SK-N-SH (cell line): Measurements from ENCODE around the gene PPP1R14B. TPM values are rescaled to one million over a fixed set of nuclear protein-coding genes. Genes with fewer than 3 reads are reported as not detected.

Experiments used
- CTCF ChIA-PET: fragments of 300-600, 350-600 bp; formaldehyde crosslinking; extraction: SDS; loops from one replicate; lab custom pipeline; 2021; lab: Yijun Ruan, JAX
- POLR2A ChIA-PET: fragments of 350-600 bp; sonication (Branson Sonifier 250); formaldehyde crosslinking; extraction: SDS; loops from one replicate; lab custom pipeline; 2020; ENCODE audit warnings: antibody characterized with exemption, inconsistent platforms; lab: Yijun Ruan, JAX
- DNase-seq: peaks from one replicate; pipeline ENCODE4 v3.0.0; 2012
- H2AFZ ChIP-seq: fragments of 200-600 bp; sonication (generic); 2 replicates; pipeline ENCODE4 v1.8.1; 2016; ENCODE audit warnings: antibody characterized with exemption, mild to moderate bottlenecking, low read depth
- H3F3A ChIP-seq: fragments of 200-600 bp; sonication (generic); replicated peaks from 2 replicates; pipeline ENCODE3; 2016; ENCODE audit warnings: antibody characterized with exemption, mild to moderate bottlenecking; ENCODE audit not compliant: insufficient read depth
- H3K27ac ChIP-seq, 2 experiments: fragments of 200-500 bp in 1 of 2; fragments of 200-600 bp in 1 of 2; sonication (Bioruptor generic) in 1 of 2; sonication (generic), shearing (Covaris generic) in 1 of 2; 2 replicates each; pipeline versions ENCODE4 v1.5.1 to v1.6.1; 2014 to 2016; ENCODE audit warnings: low read depth in 2 of 2, inconsistent platforms in 1 of 2, low read length in 1 of 2, mild to moderate bottlenecking in 1 of 2, mixed read lengths in 1 of 2
- H3K27me3 ChIP-seq: fragments of 200-600 bp; sonication (generic), shearing (Covaris generic); 2 replicates; pipeline ENCODE4 v1.6.1; 2016; ENCODE audit warnings: mixed run types; ENCODE audit not compliant: insufficient read depth
- H3K36me3 ChIP-seq, 2 experiments: fragments of 200-500 bp in 1 of 2; fragments of 200-600 bp in 1 of 2; sonication (Bioruptor generic) in 1 of 2; sonication (generic) in 1 of 2; replicated peaks in 1 of 2; 2 replicates each; pipeline versions ENCODE3 to v1.5.1; 2014 to 2016; ENCODE audit warnings: low read length in 1 of 2, mild to moderate bottlenecking in 1 of 2; ENCODE audit not compliant: insufficient read depth in 2 of 2, control insufficient read depth in 1 of 2
- H3K4me1 ChIP-seq, 2 experiments: fragments of 200-500 bp in 1 of 2; fragments of 200-600 bp in 1 of 2; sonication (Bioruptor generic) in 1 of 2; sonication (generic), shearing (Covaris generic) in 1 of 2; 2 replicates each; pipeline versions ENCODE4 v1.5.1 to v1.6.1; 2014 to 2016; ENCODE audit warnings: low read depth in 1 of 2, low read length in 1 of 2, mixed run types in 1 of 2; ENCODE audit not compliant: insufficient read depth in 2 of 2, control insufficient read depth in 1 of 2
- H3K4me2 ChIP-seq: fragments of 200-600 bp; sonication (generic), shearing (Covaris generic); 2 replicates; pipeline ENCODE4 v1.6.1; 2017; ENCODE audit warnings: mixed run types
- H3K4me3 ChIP-seq, 2 experiments: fragments of 200-500 bp in 1 of 2; fragments of 200-600 bp in 1 of 2; sonication (Bioruptor generic) in 1 of 2; sonication (generic), shearing (Covaris generic) in 1 of 2; 2 replicates each; pipeline versions ENCODE4 v1.5.1 to v1.8.1; 2014 to 2016; ENCODE audit warnings: low read depth in 2 of 2, inconsistent platforms in 1 of 2, low read length in 1 of 2, mild to moderate bottlenecking in 1 of 2, mixed read lengths in 1 of 2, moderate library complexity in 1 of 2
- H3K79me2 ChIP-seq: fragments of 200-600 bp; sonication (generic); 2 replicates; pipeline ENCODE4 v1.8.1; 2017; ENCODE audit warnings: mild to moderate bottlenecking; ENCODE audit not compliant: insufficient read depth
- H3K9ac ChIP-seq: fragments of 200-600 bp; sonication (generic); 2 replicates; pipeline ENCODE4 v1.6.1; 2017; ENCODE audit warnings: mixed run types
- H3K9me2 ChIP-seq: fragments of 200-600 bp; sonication (generic); 2 replicates; pipeline ENCODE4 v1.6.1; 2017; ENCODE audit warnings: mixed run types
- H3K9me3 ChIP-seq: fragments of 200-600 bp; sonication (generic); 2 replicates; pipeline ENCODE4 v1.6.1; 2017; ENCODE audit warnings: mixed run types, mild to moderate bottlenecking, moderate library complexity
- H4K20me1 ChIP-seq: fragments of 200-600 bp; sonication (generic); 2 replicates; pipeline ENCODE4 v1.6.1; 2017; ENCODE audit warnings: mild to moderate bottlenecking, mixed run types; ENCODE audit not compliant: insufficient read depth
- CHD2 ChIP-seq: fragments of 150-350 bp; IDR thresholded peaks from 2 replicates; pipeline ENCODE4 v1.6.1; 2018; ENCODE audit warnings: low read length; ENCODE audit not compliant: partially characterized antibody
- CTCF ChIP-seq: fragments of 200-600 bp; sonication (generic); IDR thresholded peaks from 2 replicates; pipeline ENCODE4 v1.6.1; 2017; ENCODE audit warnings: antibody characterized with exemption, mild to moderate bottlenecking, moderate library complexity
- ELF1 ChIP-seq: IDR thresholded peaks from 2 replicates; pipeline ENCODE4 v1.4.0; 2012
- EP300 ChIP-seq, 2 experiments: IDR thresholded peaks; 2 replicates each; pipeline versions ENCODE4 v1.4.0 to v1.6.1; 2012; ENCODE audit warnings: borderline replicate concordance in 1 of 2, low read depth in 1 of 2, low read length in 1 of 2
- EZH2phosphoT487 ChIP-seq: fragments of 200-600 bp; sonication (generic); IDR thresholded peaks from 2 replicates; pipeline ENCODE4 v1.6.1; 2017; ENCODE audit warnings: low read depth, mixed run types, mild to moderate bottlenecking, antibody characterized with exemption, moderate library complexity, borderline replicate concordance
- FOXM1 ChIP-seq: IDR thresholded peaks from 2 replicates; pipeline ENCODE4 v1.4.0; 2012; ENCODE audit warnings: low read depth, mild to moderate bottlenecking
- GABPA ChIP-seq: IDR thresholded peaks from 2 replicates; pipeline ENCODE4 v1.4.0; 2012; ENCODE audit warnings: low read depth, mild to moderate bottlenecking
- GATA2 ChIP-seq: sonication (generic); formaldehyde crosslinking; IDR thresholded peaks from 2 replicates; pipeline ENCODE4 v1.5.0; 2020; ENCODE audit warnings: mild to moderate bottlenecking, missing genetic modification reagents
- JUND ChIP-seq: IDR thresholded peaks from 2 replicates; pipeline ENCODE4 v1.4.0; 2012
- MAX ChIP-seq: IDR thresholded peaks from 2 replicates; pipeline ENCODE4 v1.4.0; 2012; ENCODE audit warnings: low read depth
- MEF2A ChIP-seq: IDR thresholded peaks from 2 replicates; pipeline ENCODE4 v1.4.0; 2012; ENCODE audit warnings: low read depth, borderline replicate concordance
- PBX3 ChIP-seq: IDR thresholded peaks from 2 replicates; pipeline ENCODE4; 2012
- REST ChIP-seq: IDR thresholded peaks from 2 replicates; pipeline ENCODE4 v1.6.1; 2012; ENCODE audit warnings: mild to moderate bottlenecking, low read depth, low read length, moderate library complexity
- RXRA ChIP-seq: IDR thresholded peaks from 2 replicates; pipeline ENCODE4 v1.4.0; 2012; ENCODE audit warnings: low read depth, mild to moderate bottlenecking, borderline replicate concordance
- SIN3A ChIP-seq: IDR thresholded peaks from 2 replicates; pipeline ENCODE4 v1.6.1; 2012; ENCODE audit warnings: low read depth, mild to moderate bottlenecking, low read length, moderate library complexity, borderline replicate concordance
- TCF12 ChIP-seq: IDR thresholded peaks from 2 replicates; pipeline ENCODE4 v1.4.0; 2012
- TEAD4 ChIP-seq: IDR thresholded peaks from 2 replicates; pipeline ENCODE4 v1.4.0; 2012; ENCODE audit warnings: mild to moderate bottlenecking, borderline replicate concordance; ENCODE audit not compliant: insufficient read depth
- USF1 ChIP-seq: IDR thresholded peaks from 2 replicates; pipeline ENCODE4 v1.4.0; 2012; ENCODE audit warnings: low read depth, borderline replicate concordance
- USF2 ChIP-seq: fragments of 150-350 bp; IDR thresholded peaks from 2 replicates; pipeline ENCODE4 v1.6.1; 2017; ENCODE audit warnings: antibody characterized with exemption, low read length, low read depth, borderline replicate concordance
- YY1 ChIP-seq: IDR thresholded peaks from 2 replicates; pipeline ENCODE4 v1.4.0; 2012; ENCODE audit warnings: low read depth, mild to moderate bottlenecking
- WGBS: methylation state at CpG from one replicate; pipeline ENCODE4 v1.1.6; 2017; ENCODE audit warnings: low lambda C conversion rate; 5-methylcytosine and 5-hydroxymethylcytosine counted together
- polyA plus RNA-seq, 3 experiments: library from polyadenylated mRNA; depleted of rRNA; stranded (reverse); fragments of >200 nt; gene quantifications; 2 replicates each; pipeline ENCODE4 v1.2.3, GENCODE V29; 2012

The PPP1R14B gene
- polyA plus RNA-seq, 1 of the 3 experiments (the other 2 are of a cell fraction) = 523 TPM

- no peak for TF ChIP-seq EZH2phosphoT487
- no peak for TF ChIP-seq MAX
- no peak for TF ChIP-seq SIN3A
- TF ChIP-seq USF1 = no peak
- no peak for TF ChIP-seq TCF12
- no peak for TF ChIP-seq ELF1
- no peak for TF ChIP-seq CHD2
- no peak for TF ChIP-seq GABPA
- no peak for TF ChIP-seq MEF2A
- no peak for TF ChIP-seq FOXM1
- TF ChIP-seq EP300 (IDR thresholded peaks at IDR 0.05; ENCODE audit: borderline replicate concordance in 1 of 2, low read depth in 1 of 2, low read length in 1 of 2) = no peak
- no peak for TF ChIP-seq USF2
- no peak for TF ChIP-seq RXRA
- TF ChIP-seq TEAD4 = no peak
- TF ChIP-seq CTCF = no peak
- TF ChIP-seq GATA2 (CRISPR knock-in tag) = no peak
- TF ChIP-seq YY1 = no peak
- TF ChIP-seq JUND = no peak
- no peak for TF ChIP-seq REST
- TF ChIP-seq PBX3 = no peak
- peak overlapping the region; percentile 98; the same call in 1 of the 2 replicates for H3K4me2 ChIP-seq
- H3K27ac ChIP-seq = no peak overlapping the region
- no peak overlapping the region for H3K4me3 ChIP-seq
- no peak overlapping the region for H3K9ac ChIP-seq
- peaks cover 9 to 31% of the 10 kb centered on the region in 2 experiments; a peak in 2 of 4 replicates for H3K4me1 ChIP-seq
- ChIA-PET CTCF (interaction anchor here (1.2 to 5.2 kb wide), 6 partner anchors 14 to 139 kb away, joined by 3 to 36 read pairs (median 8); partner anchors contain the start of genes FERMT3 and PLCB3), POLR2A (interaction anchor here (0.8 to 1.4 kb wide), 4 partner anchors 13 to 21 kb away, joined by 3 to 5 read pairs (median 4); partner anchors contain the start of gene FKBP2)
- H3K9me2 ChIP-seq = no peaks in the 10 kb centered on the region
- no peaks in the 10 kb centered on the region for H3K9me3 ChIP-seq
- no peaks in the 10 kb centered on the region for H4K20me1 ChIP-seq
- H3K36me3 ChIP-seq = peaks cover 0 to 11% of the 10 kb centered on the region in 2 experiments
- no peaks in the 10 kb centered on the region for H3K27me3 ChIP-seq
- peaks cover 2% of the 10 kb centered on the region for H3F3A ChIP-seq
- no peak overlapping the region for H2AFZ ChIP-seq
- H3K79me2 ChIP-seq = peaks cover 42% of the 10 kb centered on the region
- DNase-seq = no peak
- 78% methylated on average over 6 of the region's 17 CpGs for WGBS
Measured at GRCh38 chr11:64224151-64224890, 22.4 kb downstream of the PPP1R14B start.
